ENCODE results near the gene NUDT1. TPM values are rescaled to one million over a fixed set of nuclear protein-coding genes. Genes with fewer than 3 reads are reported as not detected.

Gene NUDT1
- total RNA-seq, 1 donor from 2014 or later = 19.2 TPM

DNA sequence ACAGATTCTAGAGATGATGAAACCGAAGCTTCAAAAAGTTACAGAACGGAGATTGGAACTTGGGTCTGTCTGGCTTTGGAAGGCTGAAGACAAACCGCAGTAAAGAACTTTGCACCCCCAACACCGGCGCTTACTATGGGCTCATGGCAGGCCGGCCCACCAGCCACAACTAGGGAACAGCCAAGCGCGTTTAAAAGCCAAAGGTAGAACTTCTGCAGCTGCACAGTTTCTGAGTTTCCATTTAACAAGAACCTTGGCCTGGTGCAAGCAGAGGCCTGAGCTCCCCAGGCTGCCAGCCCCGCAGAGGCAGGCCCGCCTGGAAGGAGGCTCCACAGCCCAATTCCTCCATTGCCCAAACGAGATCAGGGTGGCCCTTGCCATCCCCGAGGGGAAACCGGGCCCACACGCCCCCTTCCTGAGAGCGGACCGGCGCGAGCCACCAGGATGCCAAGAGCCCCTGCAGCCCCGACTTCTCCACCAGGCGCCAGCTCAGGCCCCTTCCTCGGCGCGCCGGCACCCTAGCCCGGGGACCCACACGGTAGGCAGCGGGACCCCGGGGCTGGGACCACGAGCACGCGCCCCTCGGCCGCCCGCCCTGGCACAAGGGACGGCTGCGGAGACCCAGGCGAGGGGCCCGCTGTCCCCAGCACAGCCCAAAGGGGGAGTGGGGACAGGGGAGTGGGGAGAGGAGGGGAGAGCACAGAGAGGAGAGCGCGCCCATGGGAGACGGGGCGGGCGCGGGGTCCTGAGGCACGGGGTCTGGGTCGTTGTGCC, 9.8 kb upstream of the NUDT1 start:
- Mint-ChIP-seq H3K9me3 (no peaks in the 10 kb centered on the region), H3K27me3 (ENCODE audit: low read depth) (no peaks in the 10 kb centered on the region), H3K36me3 (peaks cover 18% of the 10 kb centered on the region), H3K27ac (peak overlapping the region; percentile 78), H3K4me1 (peaks cover 14% of the 10 kb centered on the region), H3K4me3 (peak overlapping the region; percentile 89)
- no peak for TF ChIP-seq CTCF (IDR thresholded peaks at IDR 0.05; ENCODE audit: unreplicated experiment)
- DNase-seq (ENCODE audit: low spot score in 2 of 2, unreplicated experiment in 2 of 2) = peak in 1 of 2 experiments; percentile 71

DNA sequence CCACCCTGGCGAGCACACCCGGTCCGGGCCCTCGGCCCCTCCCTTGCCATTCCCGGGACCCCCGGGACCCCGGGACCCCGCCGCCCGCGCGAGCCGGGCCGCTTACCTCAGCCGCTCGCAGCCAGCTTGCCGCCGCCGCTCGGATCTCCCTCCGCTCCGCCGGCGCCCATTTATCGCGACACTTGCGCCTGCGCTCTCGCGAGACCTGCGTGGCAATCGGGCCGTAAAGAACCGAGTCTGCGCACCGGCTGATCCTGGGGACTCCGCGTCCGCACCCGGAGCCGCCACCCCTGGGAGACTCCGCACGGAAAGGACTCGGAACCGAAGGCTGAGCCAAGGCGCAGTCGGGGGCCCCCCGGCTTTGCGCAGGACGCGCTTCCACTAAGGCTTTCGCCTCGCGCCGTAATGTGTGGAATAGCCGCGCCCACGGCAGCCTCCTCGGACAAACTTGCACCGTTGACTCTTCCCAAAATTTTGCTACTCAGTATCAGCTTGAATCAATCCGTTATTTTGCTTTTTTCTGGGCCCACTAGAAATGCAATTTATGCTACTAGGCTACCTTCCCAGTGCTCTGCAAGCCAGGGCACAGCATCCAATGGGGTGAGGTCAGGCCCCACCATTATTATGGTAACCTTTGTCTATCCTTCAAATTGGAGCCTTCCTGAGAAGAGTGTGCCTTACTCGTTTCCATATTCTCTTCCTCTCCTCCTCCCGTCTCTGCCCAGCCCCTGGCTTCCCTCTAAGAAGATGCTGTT, 9.1 kb upstream of the NUDT1 start, which contains the start of gene MAD1L1:
TSS of gene MAD1L1 (minus strand) at position 180 of the 755 bp plus-strand sequence. CDS start 2,812 bp downstream, outside the sequence.
- Mint-ChIP-seq H3K4me1 (peaks cover 14% of the 10 kb centered on the region), H3K36me3 (peaks cover 16% of the 10 kb centered on the region), H3K27me3 (ENCODE audit: low read depth) (no peaks in the 10 kb centered on the region), H3K9me3 (no peaks in the 10 kb centered on the region), H3K27ac (peak within 1 kb of the TSS; percentile 87), H3K4me3 (peak within 1 kb of the TSS; percentile 89)
- TF ChIP-seq CTCF (IDR thresholded peaks at IDR 0.05; ENCODE audit: unreplicated experiment) = no peak
- DNase-seq (ENCODE audit: low spot score in 2 of 2, unreplicated experiment in 2 of 2) = peak; percentile 89 to 96

DNA sequence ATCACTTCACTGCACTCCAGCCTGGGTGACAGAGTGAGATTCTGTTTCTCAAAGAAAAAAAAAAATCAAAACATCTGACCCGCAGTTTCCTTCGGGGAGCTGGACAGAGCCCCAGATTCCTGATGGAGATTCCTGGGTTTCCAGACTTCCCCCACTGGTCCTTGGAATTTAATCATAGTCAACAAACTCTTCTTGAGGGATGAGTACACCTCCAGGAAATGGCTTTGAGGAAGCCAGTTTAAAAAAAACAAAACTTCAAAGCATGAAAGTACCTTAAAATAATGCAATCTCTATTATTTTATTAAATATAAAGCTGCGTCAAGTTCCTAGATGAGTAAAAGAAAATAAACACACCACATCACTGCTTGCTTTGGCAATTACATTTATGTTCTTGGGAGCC, 8.1 kb upstream of the NUDT1 start:
- peak overlapping the region; percentile 43 for H3K27ac Mint-ChIP-seq
- H3K4me1 Mint-ChIP-seq = peaks cover 14% of the 10 kb centered on the region
- TF ChIP-seq CTCF (IDR thresholded peaks at IDR 0.05; ENCODE audit: unreplicated experiment) = no peak
- H3K36me3 Mint-ChIP-seq = peaks cover 20% of the 10 kb centered on the region
- H3K9me3 Mint-ChIP-seq = no peaks in the 10 kb centered on the region
- no peak for DNase-seq (ENCODE audit: low spot score in 2 of 2, unreplicated experiment in 2 of 2)
- peak overlapping the region; percentile 85 for H3K4me3 Mint-ChIP-seq
- H3K27me3 Mint-ChIP-seq (ENCODE audit: low read depth) = no peaks in the 10 kb centered on the region

DNA sequence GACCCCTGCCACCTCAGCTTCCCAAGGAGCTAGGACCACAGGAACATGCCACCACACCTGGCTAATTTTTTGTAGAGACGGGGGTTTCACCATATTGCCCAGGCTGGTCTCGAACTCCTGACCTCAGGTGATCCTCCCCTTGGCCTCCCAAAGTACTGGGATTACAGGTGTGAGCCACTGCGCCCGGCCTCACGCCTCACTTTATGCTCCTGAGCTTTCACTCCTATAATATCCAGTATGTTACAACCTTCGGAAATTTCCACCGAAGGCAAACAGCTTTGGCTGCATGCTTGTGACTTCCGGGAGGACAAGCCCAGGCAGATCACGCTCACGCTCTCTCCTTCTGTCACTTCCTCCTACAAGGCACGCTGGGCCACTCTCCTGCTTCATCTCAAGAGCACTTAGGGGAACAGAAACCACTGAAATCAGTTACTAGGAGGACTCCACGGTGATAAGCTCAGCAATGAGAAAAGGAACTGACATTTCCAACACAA, 4.9 kb upstream of the NUDT1 start:
- no peak for TF ChIP-seq CTCF (IDR thresholded peaks at IDR 0.05; ENCODE audit: unreplicated experiment)
- no peak for DNase-seq (ENCODE audit: low spot score in 2 of 2, unreplicated experiment in 2 of 2)
- Mint-ChIP-seq H3K4me3 (no peak overlapping the region), H3K4me1 (peaks cover 9% of the 10 kb centered on the region), H3K27ac (peak overlapping the region; percentile 74), H3K27me3 (ENCODE audit: low read depth) (no peaks in the 10 kb centered on the region), H3K36me3 (peaks cover 20% of the 10 kb centered on the region), H3K9me3 (no peaks in the 10 kb centered on the region)

GRCh38 chr7:2239242-2239641, 2.8 kb upstream of the NUDT1 start:
- Mint-ChIP-seq H3K27me3 (ENCODE audit: low read depth) (no peaks in the 10 kb centered on the region), H3K36me3 (peaks cover 20% of the 10 kb centered on the region), H3K27ac (no peak overlapping the region), H3K4me1 (peaks cover 8% of the 10 kb centered on the region), H3K9me3 (no peaks in the 10 kb centered on the region), H3K4me3 (no peak overlapping the region)
- TF ChIP-seq CTCF (IDR thresholded peaks at IDR 0.05; ENCODE audit: unreplicated experiment) = no peak
- DNase-seq (ENCODE audit: low spot score in 2 of 2, unreplicated experiment in 2 of 2) = no peak
